HG03565 (cell line): Measurements from ENCODE around the gene PCDH9.

Experiments
- ATAC-seq: cut with Tn5 transposase; IDR thresholded peaks from one replicate; pipeline ENCODE4 v1.9.1; 2021; ENCODE audit warnings: mild to moderate bottlenecking, moderate library complexity; ENCODE audit not compliant: unreplicated experiment

The PCDH9 gene

DNA sequence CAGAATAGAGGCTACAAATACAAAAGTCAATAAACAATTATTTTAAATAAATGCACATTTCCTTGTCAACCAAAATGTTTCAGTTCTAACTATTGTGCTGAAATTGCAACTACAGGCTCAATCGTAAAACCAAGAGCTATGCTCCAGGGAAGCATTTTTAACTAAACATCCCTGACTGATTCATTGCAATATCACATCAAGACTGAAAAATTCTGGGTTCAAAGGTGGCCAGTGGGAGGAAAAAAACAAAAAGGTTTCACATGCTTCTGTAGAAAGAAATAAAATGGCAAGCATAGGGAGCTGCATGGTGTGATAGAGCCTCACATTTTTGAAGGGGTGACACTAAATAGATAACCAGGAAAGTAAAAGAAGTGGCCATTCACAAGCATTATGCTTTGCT, 862.8 kb downstream of the PCDH9 start:
- no peak for ATAC-seq

DNA sequence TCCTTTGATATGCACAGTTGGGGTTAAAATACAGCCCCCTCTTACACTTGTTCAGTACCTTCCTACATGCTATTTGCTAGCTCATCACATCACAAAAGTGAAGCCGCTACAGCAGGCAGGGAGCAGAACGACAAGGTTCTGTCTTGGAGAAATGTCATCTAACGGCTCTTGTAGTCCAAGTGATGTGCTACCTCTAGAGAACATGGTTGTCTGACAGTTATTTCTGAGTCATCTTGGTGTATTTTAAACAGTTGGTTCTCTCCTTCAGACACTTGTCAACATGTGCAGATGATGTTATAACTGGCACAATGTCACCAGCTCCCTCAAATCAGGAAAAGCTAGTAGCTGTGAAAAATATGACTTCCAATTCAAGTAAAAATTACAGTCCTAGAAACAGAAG, 865.0 kb downstream of the PCDH9 start:
- ATAC-seq: no peak

DNA sequence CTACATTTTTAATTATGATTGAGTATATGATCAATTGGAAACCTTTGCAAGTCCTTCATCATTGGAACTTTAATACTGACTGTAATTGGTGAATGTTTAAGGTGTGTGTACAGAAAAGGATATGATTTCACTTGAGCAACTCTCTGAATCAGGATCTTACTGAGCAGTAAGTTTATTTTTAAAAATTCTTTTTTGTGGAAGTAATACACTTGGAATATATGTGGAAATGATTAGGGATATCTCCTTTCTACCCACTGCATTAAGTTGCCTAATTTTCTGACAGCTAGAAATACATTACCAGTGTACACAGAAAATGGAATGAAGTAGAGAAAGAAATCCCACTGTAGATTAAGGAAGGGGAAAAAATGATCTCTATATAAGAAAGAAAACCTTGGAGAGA, 865.8 kb downstream of the PCDH9 start:
- ATAC-seq: no peak

DNA sequence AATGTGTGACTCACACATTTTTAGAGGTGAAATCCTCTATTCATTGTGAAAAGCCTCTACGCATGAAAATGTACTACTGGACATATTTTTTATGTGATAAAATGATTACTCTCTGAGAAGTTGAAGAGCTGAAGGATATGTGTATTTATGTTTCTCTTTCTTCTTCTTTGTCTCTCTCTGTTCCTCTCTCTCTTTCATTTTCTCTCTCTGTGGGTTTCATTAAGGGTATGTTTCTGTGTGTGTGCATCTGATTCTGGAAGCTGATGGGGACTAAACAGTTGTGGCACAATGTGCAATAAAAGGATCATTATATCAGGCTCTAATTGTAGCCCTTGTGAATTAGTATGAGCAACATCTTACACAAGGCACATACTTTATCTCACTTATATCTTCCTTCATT, 867.7 kb downstream of the PCDH9 start:
- ATAC-seq: no peak

DNA sequence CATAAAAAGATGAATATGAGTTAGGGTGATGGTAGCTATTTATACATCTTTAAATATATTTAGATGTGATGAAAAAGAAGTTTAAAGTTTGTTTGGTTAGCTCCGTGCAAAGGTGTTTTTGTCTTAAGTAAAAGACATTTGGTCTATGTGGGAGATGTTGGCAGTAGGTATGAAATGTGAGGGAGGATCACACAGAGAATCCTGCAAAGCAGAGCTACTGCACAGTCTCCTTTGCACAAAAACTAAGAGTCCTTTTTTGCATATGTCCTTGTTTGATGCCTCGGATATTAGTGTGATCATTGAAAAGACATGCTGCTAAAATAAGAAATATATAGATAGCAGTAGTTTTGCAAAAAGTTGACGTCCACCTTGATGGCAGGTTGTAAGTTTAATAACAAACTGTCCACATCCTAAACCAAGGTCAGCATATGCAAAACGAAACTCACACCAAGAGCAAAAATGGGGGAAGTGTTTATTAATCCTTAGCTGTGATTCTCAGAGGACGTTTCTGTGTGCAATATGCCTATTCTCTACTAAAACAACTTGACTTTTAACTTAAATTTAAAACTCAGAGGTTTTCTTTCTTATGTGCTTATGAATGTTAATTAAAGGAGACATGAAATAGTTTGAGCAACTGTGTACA, 870.1 kb downstream of the PCDH9 start:
- peak; percentile 42 for ATAC-seq

DNA sequence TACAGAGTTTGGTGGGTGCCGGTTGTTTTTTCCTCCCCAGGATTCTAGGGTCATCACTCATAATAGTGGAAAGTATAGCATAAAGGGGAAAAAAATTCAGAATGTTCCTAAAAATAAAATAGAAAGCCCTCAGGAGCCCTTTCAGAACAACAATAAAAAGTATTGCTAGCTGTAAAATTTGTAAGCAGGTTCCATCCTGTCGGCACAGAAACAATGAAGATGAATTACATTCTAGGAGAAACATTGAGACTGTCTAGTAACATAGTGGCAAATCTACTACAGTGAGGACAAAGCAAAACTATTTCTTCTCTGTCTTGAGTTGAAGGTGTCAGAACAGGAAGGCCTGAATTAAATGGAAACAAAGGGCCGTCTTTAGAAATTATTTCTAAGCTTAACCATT, 870.7 kb downstream of the PCDH9 start:
- no peak for ATAC-seq

DNA sequence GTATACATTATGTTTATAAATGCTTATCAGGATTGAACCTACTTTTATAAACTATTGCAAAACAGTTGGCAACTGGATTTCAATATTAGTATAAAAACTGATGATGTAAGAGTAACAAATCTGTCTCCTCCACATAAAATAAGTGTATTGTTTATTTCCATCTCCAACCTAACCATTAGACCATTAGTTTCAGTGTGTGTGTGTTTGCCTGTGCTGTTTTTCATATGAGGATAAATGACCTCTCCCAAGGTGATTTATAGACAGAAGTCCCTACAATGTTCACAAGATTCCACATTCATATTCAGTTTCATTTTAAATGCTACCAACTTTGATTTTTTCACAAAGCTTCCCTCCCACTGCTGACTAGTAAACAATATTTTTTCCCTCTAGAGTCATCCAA, 871.6 kb downstream of the PCDH9 start:
- no peak for ATAC-seq

DNA sequence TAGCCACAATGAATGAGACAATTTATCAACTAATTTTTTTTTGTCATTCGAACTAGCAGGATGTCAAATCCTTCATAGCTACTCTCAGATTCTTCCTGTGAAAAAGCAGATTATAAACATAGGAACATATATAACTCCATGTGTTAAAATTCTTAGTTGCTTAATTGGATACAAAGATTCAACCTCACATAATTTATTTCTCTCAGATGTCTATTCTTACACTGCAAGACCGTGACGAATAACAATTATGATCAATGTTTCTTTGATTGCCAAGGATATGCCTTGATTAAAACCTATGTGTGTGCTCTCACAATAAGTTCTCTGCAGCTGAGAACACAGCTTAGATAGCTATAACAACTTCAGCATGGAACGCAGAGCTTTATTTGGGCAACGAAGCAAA, 872.7 kb downstream of the PCDH9 start:
- ATAC-seq: no peak

DNA sequence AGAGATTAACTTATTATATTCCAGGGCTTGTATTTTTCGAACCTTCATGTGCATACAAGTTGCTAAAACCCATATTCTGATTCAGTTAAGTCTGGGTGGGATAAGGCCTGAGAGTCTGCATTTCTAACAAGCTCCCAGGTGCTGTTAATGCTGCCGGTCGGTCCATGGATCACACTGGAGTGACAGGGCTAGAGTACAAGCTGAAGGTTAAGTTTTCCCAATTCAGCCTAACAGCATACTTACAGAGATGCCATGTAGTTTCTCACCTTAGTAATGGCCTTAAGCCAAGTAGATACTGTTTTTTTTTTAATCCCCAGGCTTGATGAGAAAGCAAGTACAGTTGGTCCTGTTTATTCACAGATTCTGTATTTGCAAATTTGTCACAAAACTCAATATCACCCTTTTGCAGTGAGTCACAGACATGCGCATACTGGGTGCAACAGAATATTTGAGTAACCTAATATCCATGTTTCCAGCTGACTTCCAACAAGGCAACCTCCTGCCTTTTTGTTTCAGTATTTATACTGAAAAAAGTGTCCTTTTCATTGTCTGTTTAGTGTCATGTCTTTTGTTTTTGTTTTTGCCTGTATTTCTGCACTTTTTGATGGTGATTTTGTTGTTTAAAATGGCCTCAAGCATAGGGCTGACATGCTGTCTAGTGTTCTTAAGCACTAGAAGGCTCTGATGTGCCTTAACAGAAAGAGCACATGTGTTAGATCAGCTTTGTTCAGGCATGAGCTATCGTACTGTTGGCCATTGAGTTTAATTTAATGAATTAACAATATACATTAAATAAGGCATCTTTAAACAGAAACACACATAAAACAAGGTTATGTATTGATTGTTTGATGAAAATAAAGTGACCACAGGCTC, 875.0 kb downstream of the PCDH9 start:
- ATAC-seq: no peak

DNA sequence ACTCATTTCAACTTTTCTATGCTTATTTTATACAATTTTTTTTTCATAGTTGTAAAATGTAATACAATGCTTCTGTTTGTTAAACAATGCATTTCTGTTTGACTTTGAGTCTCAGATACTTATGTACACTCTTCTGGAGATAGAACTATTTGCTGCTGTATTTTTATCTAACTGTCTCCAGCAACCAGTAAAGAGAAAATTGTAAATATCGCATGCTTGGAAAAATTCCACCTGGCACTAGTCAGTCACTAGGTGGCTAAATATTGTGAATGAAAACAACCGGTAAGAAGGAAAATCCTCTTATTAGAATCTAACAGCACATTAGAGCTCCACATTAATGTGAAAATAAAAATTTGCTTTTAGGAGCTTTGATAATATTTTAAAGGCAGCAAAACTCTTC, 876.5 kb downstream of the PCDH9 start:
- no peak for ATAC-seq

DNA sequence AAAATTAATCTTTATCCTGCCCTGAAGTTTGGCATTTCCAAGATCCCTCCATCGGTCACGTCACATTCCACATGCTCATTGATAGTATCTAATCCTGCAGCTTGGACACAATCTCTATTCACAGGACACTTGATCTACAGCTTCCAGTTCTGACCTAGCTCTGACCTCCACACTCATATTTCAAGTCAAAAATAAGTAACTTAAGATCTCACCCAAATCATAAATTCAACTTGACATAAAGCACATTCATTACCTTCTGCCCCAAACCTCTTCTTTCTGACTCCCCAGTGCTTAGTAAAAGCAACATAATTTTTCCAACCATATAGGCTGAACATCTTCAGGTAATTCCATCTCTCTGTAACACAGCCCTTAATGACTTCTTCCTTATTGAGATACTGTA, 880.2 kb downstream of the PCDH9 start:
- no peak for ATAC-seq

DNA sequence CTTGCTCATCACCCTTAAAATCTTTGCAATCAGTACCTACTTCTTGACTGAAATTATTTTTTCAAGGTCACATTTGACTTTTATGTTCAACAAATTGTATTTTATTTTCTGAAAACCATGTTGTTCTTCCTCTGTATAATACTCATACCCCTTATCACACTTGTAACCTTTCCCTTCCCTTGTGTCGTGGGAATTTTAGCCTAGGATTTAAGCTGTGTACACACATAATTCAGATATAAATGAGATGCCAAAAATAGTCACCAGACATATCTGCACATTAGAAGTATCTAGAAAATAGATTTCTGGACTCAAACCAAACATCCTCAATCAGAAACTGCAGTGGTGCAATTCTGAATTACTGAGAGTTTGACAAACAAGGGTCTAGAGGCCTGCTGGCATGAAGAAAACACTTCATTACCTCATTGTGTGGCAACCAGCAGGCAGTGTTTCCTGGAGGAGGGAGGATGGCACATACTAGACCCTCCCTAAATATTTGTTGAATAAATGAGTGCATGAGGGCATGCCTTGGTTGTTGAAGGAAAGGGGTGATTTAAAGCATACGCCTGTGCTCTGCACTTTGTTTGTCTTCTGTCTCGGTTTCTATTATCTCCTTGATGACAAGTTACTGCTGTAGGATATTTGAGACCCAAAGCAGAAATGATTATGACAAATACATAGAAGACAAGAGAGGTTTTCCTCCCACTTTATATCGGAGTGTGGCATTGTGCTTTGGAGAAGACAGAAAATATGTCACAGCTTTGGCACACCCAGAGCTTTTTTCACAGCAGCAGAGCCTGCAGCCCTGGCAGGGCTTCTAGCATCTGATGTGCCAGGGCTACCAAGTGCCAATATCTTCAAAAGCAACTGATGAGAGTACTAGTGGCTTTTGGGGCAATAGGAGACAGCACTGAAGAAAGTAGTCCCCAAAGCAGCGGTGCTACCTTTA, 881.1 kb downstream of the PCDH9 start:
- no peak for ATAC-seq

DNA sequence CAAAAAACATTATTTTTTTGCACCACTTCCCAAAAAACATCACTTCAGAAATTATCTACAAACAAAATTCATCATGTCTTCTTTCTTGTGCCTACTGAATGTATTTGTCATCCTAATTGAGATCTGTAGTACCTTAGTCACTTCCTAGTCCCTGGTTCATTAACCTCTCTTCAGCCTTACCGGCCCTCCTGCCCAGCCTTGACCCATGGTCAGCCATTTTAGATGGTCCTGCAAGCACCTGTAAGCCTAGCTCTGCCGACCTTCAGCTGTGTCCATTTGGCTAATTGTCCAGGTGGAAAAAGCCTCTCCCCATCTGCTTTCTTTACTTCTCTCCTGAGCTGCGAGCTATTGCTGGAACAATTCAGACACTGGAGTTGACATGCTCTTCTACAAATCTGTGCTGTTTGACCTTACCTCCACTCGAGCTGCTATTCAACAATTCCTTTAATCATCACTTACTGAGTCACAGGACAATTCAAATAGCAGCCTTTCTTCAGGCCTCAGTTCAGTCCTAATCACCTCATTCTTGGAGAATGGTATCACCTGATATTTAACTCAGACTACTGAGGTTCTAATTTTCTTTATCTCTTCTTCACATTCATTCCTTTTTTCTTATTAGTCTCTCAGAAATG, 882.5 kb downstream of the PCDH9 start:
- ATAC-seq: no peak

DNA sequence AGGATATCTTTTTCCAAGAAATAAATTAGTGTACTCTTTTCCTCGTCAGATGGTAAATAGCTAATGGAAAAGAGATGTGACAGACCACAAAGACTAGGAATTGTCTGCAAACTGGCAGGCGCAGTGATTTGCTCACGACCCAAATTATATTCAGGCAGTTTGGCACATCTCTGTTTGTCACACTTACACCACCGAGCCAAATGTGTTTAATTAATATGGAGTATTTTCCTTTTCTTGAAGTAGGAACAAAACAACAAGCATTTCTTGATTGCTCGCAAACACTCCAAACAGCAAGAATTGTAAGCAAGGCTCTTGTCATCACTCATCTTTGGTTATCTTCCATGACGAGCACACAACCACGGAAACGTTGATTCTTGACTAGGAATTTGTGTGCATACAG, 884.2 kb downstream of the PCDH9 start:
- ATAC-seq: no peak

DNA sequence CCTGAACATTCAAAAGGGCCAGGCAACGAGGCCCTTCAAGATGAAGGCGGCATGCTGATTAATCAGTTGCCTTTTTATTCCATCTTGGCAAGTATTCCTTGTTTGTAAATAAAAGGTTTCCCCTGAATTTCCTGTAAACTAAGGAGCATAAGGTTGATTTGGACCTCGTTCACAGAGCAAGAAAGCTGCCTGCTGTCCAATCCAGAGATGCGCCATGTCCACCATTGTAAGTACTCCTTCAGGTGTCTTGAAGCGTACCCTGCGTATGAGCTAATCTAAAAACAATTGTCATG, 884.7 kb downstream of the PCDH9 start:
- ATAC-seq: no peak

DNA sequence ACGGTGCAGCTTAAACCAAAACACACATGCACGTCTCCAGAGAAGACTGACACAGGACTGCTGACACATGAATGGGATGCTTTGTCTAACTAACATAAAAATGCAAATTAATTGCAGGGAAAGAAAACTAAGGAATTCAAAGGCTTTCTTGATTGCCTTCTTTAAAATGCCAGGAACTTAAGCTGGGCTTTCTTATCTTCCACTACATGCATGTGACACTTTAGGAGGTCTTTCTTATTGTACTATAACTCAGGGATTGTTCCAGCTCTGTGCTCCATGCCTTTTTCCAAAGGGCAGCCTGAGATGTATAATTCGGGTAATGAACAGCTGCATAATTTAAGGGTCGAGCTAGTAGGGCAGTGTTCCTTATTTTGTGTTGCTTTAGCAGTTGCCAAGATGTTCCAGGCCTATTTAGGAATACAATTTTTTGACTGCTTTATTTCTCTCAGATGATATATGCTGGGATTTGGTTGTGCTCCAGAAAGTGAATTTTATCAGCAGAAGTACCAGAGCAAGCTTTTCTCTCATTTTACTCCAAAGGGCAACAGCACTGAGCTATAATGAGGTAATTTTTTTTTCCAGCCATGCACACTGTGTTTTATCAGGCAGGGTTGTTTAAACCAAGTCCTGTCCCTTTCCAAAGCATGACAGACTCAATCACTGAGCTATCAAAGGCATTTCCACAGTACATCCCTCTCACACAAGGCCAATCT, 885.2 kb downstream of the PCDH9 start:
- no peak for ATAC-seq

DNA sequence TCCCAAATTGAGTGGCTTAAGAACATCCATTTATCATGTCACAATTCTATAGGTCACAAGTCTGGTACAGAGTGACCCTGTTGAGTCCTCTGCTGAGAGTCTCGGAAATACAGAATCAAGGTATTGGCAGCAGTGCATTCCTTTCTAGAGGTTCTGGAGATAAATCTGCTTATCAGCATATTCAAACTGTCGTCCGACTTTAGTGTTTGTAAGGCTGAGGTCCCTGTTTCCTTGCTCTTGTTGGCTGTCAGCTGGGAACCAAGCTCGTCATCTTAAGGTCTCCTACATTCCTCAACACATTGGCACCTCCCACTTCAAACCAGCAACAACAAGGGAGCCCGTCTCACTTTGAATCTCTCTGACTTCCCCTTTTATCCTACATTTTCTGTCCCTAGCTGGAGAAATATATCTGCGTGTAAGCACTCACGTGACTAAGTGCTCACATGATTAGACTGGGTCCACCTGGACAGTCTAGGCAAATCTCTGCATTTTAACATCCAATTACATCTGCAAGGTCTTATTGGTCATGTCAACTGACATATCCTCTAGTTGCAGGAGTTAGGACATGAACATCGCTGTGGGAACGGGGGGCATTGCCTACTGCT, 886.8 kb downstream of the PCDH9 start:
- no peak for ATAC-seq

DNA sequence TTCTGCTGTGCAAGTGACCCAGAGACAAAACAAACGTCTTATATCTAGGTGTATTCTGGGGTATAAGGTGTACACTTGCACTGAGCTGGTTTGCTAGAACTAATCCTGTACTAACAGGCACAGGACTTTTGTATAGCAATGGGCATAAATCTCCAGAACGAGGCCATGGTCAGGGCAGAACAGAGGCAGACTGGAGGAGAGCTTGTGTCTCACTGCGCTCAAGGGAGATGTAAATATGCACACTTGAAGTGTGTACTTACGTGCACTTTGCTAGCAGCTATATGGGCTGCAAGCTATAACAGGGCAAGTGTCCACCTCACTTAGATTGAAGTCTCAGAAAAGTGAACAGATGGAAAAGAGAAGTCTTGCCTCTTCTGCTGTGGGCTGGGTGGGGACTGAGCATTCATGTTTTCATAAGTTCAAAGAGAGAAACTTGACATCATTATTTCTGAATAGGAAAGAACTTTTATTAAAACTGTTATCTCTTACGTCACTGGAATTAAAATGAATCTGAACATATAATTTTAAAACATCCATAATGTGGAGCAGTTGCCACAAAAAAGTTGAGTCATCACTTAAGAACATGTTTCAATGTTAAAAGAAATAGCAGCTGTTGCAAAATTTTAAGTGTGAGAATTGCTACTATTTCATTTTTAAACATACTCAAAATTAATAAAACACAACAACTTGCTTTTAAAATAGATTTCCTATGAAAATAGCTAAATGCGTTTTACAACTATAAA, 888.3 kb downstream of the PCDH9 start:
- no peak for ATAC-seq

DNA sequence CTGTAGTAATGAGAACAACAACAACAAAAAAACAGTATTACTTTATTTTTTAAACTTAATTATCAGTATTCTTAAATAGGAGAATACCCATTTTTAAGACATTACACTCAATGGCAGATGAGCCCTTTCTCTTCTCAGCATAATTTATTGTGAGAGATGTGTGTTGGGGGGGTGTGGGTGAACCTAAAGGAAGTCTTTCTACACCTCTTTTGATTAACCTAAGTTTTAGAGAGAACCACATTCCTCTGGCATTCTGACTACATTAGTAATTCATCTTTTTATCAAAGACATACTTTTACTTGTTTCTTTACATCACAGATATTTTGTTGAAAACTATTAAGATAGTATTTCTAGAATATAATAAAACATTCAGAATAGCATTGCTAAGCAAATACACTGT, 890.9 kb downstream of the PCDH9 start:
- ATAC-seq: no peak

DNA sequence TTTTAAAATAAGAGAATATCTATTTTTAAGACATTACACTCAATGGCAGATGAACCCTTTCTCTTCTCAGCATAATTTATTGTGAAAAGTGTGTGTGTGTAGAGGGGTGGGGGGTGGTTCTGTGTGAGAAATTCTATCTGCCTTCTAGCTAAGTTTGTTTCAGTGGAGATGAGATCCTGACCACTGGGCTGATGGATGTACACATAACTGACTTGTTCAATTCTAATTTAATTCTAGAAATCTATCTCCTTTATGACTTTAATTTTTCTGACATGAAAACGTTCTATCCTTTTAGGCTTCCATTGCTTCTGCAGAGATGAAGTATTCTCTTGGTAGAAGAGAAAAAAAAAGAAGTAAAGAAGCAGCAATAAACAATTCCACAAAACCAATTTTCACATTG, 891.6 kb downstream of the PCDH9 start:
- ATAC-seq: no peak
